UCSD-AML1 (cell line): ENCODE measurements around the gene FUT2.
A peak's percentile ranks its signal among the peaks of the same experiment; 100 is the strongest.

ENCODE experiments used
- DNase-seq: peaks from one replicate; lab custom pipeline; 2025; ENCODE audit not compliant: unreplicated experiment; lab: John Stamatoyannopoulos, UW

The FUT2 gene

DNA sequence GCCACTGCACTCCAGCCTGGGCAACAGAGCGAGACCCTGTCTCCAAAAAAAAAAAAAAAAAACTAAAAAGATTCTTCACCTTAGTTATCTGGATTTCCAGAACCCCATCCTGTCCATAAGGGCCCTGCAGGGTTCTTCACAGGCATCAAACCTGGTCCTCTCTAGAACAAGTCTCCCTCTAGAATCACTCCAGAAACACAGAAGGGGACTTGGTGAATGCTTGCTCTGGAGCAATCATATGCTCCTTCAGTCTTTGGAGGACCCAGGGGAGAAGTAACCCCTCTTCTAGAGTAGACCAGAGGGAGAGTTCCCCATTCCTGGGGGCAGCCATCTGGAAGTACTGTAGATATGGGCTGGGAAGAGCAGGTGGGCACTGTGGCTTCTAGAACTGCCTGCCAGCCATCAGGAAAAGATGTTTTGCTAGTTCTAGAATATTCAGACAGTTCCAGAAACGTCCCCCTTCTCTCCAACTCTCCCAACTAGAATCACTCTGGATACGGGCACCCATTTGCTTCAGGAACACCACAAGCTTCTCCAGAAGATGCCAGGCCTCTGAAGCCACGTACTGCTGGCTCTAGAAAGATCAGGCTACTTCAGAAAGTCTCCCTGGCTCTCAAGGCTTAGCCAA lies 53.9 kb downstream of the FUT2 start:
- DNase-seq: no peak

DNA sequence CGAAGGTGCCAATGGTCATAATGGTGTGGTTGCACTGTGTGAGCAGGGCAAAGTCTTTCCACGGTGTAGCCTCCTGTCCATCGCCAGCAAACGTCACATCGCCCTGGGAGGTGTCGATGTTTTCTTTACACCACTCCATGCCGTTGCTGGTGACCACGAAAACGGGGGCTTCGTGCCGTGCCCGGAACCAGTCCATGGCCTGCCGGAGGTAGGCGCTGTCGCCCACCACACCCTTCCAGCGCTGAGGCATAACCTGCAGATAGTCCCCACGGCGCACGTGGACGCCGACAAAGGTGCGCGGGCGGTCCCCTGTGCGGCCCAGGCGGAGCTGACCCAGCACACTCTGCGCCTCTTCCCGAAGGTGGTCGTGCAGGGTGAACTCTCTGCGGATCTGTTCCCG lies 54.6 kb downstream of the FUT2 start:
- no peak for DNase-seq

DNA sequence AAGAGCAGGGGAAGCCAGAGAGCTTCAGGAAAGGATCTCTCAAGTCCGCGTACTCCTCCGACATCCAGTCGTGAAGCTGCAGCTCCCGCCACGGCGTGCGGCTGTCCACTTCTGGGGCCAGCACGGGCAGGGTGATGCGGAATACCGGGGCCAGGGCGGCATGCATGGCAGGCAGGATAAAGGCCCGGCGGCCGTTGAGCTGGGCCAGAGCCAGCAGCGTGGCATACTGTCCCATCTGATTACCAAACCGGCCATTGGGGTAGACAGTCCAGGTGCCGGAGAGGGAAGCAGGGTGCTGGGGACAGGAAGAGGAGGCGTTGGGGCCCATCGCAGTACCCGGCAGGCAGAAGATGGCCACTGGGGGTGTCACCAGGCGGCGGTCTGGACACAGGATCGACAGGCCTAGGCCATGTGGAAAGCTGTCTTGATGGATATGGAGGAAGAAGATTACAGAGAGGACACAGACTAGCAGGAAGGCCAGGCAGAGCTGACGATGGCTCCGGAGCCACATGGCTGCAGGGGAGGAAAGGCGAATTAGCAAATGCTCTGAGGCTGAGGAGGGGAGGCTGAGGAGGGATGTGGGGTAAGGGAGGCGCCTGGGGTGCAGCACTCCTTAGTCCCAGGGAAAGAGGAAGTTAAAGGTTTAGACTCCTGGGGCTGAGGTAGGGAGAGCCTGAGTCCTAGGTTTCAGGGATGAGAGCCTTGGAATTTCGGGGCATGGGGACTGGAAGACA lies 55.2 kb downstream of the FUT2 start:
- peak; percentile 44 for DNase-seq

DNA sequence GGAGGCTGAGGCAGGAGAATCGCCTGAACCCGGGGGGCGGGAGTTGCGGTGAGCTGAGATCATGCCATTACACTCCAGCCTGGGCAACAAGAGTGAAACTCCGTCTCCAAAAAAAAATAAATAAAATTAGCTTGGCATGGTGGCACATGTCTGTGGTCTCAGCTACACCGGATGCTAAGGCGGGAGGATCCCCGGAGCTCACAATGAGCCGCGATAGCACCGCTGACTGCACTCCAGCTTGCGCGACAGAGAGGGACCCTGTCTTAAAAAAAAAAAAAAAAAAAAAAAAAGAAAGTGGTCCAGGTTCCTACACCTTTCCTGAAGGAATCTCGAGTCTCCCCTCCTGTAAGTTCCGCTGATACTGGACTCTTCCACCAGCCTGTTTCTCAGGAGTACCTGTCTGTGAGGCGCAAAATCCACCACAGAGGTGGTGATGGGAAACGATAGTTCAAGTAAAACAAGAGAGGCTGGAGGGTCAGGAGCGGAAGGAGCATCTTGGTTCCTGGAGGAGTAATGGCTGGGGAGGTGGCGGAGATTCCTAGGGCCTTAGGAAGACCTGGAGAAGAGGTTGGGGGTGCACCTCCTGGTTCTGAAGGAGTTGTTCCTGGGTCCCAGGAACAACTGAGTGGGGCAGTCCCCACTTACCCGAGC lies 56.2 kb downstream of the FUT2 start:
- DNase-seq: peak; percentile 44

DNA sequence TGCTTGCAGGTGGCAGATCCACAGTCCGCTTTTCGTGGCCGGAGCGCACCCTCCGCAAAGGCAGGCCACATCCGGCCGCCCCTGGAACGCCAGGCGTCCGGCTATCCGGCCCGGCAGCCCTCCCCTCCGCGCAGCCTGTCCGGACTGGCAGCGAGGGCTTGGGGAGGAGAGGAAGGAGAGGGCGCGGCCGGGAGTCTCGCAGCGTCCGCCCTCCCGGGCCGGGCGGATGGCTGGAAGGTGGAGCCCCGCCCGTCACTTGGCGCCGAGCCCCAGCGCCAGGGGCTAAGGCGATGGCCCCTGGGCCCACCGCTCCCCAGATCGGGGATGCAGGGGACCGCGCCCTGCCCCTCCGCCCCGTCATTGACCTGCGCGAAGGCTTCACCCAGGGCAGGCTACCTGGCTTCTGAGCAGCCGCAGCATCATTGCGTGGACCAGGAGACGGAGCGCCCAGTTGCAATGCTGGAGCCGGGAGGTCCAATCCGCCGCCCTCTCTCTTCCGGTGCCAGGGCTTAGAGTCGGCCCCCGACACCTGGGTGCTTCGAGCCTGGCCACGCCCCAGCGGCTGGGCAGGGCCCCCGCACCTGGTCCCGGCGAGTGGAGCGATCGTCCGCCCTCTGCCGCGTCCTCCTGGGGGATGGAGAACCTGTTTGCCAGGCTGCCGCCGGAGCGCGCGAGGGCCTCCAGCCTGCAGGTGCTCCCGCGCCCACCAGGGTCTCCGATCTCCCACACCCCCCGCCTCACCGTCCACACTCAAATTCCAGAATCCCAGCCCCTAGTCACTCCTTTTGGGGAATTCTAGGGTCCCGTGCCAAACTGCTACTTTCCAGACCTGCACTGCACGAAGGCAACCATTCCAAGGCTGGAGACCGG lies 57.0 kb downstream of the FUT2 start, which contains the start of gene FUT1:
Gene FUT1, minus strand, starts transcription at position 146 of the 870 bp plus-strand sequence. CDS start 1,360 bp downstream, outside the sequence.
- peak; percentile 84 for DNase-seq

DNA sequence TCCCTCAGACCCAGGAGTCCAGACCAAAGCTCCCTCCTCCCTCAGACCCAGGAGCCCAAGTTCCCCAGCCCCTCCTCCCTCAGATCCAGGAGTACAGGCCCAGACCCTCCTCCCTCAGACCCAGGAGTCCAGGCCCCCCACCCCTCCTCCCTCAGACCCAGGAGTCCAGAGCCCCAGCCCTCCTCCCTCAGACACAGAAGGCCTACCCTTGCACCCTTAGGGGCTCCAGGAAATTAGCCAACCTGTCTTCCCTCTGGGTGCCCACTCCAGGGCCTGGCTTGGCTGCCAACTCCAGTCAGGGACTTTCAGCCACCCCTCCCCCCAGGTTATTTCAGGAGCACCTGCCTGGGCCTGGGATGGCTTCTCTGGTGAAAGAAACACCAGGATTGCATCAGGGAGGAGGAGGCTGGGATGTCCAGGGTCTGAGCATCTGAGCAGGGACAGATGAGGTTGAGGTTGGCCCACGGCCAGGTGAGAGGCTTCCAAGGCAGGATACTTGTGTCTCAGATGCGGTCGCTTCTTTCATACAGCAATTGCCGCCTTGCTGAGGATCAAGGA lies 59.4 kb downstream of the FUT2 start, which contains the start of gene FGF21:
Gene FGF21, plus strand, starts transcription at position 441 of the 558 bp plus-strand sequence. CDS start 713 bp downstream, outside the sequence.
- no peak for DNase-seq
